Ectodermal cell (in vitro differentiated cells): ENCODE results near the gene HABP2.

Experiments
- H3K27ac ChIP-seq: 2 replicates; pipeline ENCODE4 v1.7.0; 2013; ENCODE audit warnings: mild to moderate bottlenecking, low read depth, low read length; ENCODE audit not compliant: insufficient read depth, poor library complexity, severe bottlenecking
- H3K27me3 ChIP-seq: 2 replicates; pipeline ENCODE4 v1.7.0; 2013; ENCODE audit warnings: mild to moderate bottlenecking, low read length; ENCODE audit not compliant: insufficient read depth, control insufficient read depth, poor library complexity, severe bottlenecking
- H3K36me3 ChIP-seq: one replicate; pipeline ENCODE4 v1.7.0; 2013; ENCODE audit warnings: low read length; ENCODE audit not compliant: control insufficient read depth, insufficient read depth
- H3K4me1 ChIP-seq: one replicate; pipeline ENCODE4 v1.7.0; 2013; ENCODE audit warnings: low read length; ENCODE audit not compliant: control insufficient read depth, insufficient read depth
- H3K4me3 ChIP-seq: 2 replicates; pipeline ENCODE4 v1.7.0; 2013; ENCODE audit warnings: low read depth, low read length, control low read depth; ENCODE audit not compliant: insufficient read depth
- H3K9me3 ChIP-seq: 2 replicates; pipeline ENCODE4 v1.7.0; 2013; ENCODE audit warnings: mild to moderate bottlenecking, low read length, moderate library complexity; ENCODE audit not compliant: control insufficient read depth
- WGBS, 2 experiments: methylation state at CpG; one replicate each; pipeline ENCODE4 v1.1.7; 2013; ENCODE audit warnings: missing lambda C conversion rate in 2 of 2; 5-methylcytosine and 5-hydroxymethylcytosine counted together

HABP2 gene

GRCh38 chr10:113610631-113611601, 58.1 kb downstream of the HABP2 start:
- Histone ChIP-seq H3K27me3 (no peaks in the 10 kb centered on the region), H3K27ac (no peak overlapping the region), H3K9me3 (no peaks in the 10 kb centered on the region), H3K4me1 (peaks cover 22% of the 10 kb centered on the region), H3K36me3 (no peaks in the 10 kb centered on the region), H3K4me3 (no peak overlapping the region)
- 70 to 73% methylated on average over 26 of the region's 26 CpGs for WGBS, 2 experiments

GRCh38 chr10:113612154-113612553, 59.3 kb downstream of the HABP2 start:
- no peak overlapping the region for H3K4me3 ChIP-seq
- 96% methylated on average over 3 of the region's 3 CpGs for WGBS, 2 experiments
- no peaks in the 10 kb centered on the region for H3K27me3 ChIP-seq
- no peaks in the 10 kb centered on the region for H3K36me3 ChIP-seq
- H3K4me1 ChIP-seq, result peaks cover 30% of the 10 kb centered on the region
- no peak overlapping the region for H3K27ac ChIP-seq
- H3K9me3 ChIP-seq, result no peaks in the 10 kb centered on the region

GRCh38 chr10:113613427-113613826, 60.6 kb downstream of the HABP2 start:
- Histone ChIP-seq H3K4me3 (no peak overlapping the region), H3K27ac (no peak overlapping the region), H3K36me3 (no peaks in the 10 kb centered on the region), H3K9me3 (no peaks in the 10 kb centered on the region), H3K4me1 (peaks cover 33% of the 10 kb centered on the region), H3K27me3 (no peaks in the 10 kb centered on the region)
- WGBS, 2 experiments, result 89 to 94% methylated on average over 2 of the region's 2 CpGs

- 44 to 49% methylated on average over 15 of the region's 15 CpGs for WGBS, 2 experiments
- no peaks in the 10 kb centered on the region for H3K9me3 ChIP-seq
- H3K4me3 ChIP-seq, result no peak overlapping the region
- H3K27me3 ChIP-seq, result no peaks in the 10 kb centered on the region
- peaks cover 33% of the 10 kb centered on the region for H3K4me1 ChIP-seq
- H3K27ac ChIP-seq, result no peak overlapping the region
- H3K36me3 ChIP-seq, result no peaks in the 10 kb centered on the region
Observed at GRCh38 chr10:113613977-113614690, 61.3 kb downstream of the HABP2 start.

GRCh38 chr10:113616244-113617074, 63.6 kb downstream of the HABP2 start:
- no peak overlapping the region for H3K4me3 ChIP-seq
- 15 to 21% methylated on average over 5 of the region's 5 CpGs for WGBS, 2 experiments
- no peaks in the 10 kb centered on the region for H3K9me3 ChIP-seq
- H3K27me3 ChIP-seq, result no peaks in the 10 kb centered on the region
- H3K4me1 ChIP-seq, result peaks cover 41% of the 10 kb centered on the region
- H3K36me3 ChIP-seq, result no peaks in the 10 kb centered on the region
- H3K27ac ChIP-seq, result no peak overlapping the region

GRCh38 chr10:113617086-113617485, 64.2 kb downstream of the HABP2 start:
- Histone ChIP-seq H3K36me3 (no peaks in the 10 kb centered on the region), H3K27me3 (no peaks in the 10 kb centered on the region), H3K9me3 (no peaks in the 10 kb centered on the region), H3K4me1 (peaks cover 41% of the 10 kb centered on the region), H3K4me3 (no peak overlapping the region), H3K27ac (no peak overlapping the region)
- 3 to 9% methylated on average over 7 of the region's 7 CpGs for WGBS, 2 experiments

GRCh38 chr10:113618338-113618737, 65.5 kb downstream of the HABP2 start:
- no peaks in the 10 kb centered on the region for H3K9me3 ChIP-seq
- H3K36me3 ChIP-seq, result no peaks in the 10 kb centered on the region
- 91 to 92% methylated on average over 7 of the region's 7 CpGs for WGBS, 2 experiments
- no peak overlapping the region for H3K27ac ChIP-seq
- H3K27me3 ChIP-seq, result no peaks in the 10 kb centered on the region
- peaks cover 41% of the 10 kb centered on the region for H3K4me1 ChIP-seq
- no peak overlapping the region for H3K4me3 ChIP-seq

- Histone ChIP-seq H3K27ac (no peak overlapping the region), H3K27me3 (no peaks in the 10 kb centered on the region), H3K9me3 (no peaks in the 10 kb centered on the region), H3K4me1 (peaks cover 36% of the 10 kb centered on the region), H3K4me3 (no peak overlapping the region), H3K36me3 (no peaks in the 10 kb centered on the region)
- WGBS, 2 experiments, result 88 to 100% methylated on average over 1 of the region's 1 CpG
Observed at GRCh38 chr10:113619401-113619800, 66.5 kb downstream of the HABP2 start.

GRCh38 chr10:113620511-113620910, 67.7 kb downstream of the HABP2 start:
- no peaks in the 10 kb centered on the region for H3K27me3 ChIP-seq
- no peaks in the 10 kb centered on the region for H3K9me3 ChIP-seq
- no peak overlapping the region for H3K27ac ChIP-seq
- 61 to 65% methylated on average over 8 of the region's 8 CpGs for WGBS, 2 experiments
- no peak overlapping the region for H3K4me3 ChIP-seq
- H3K36me3 ChIP-seq, result no peaks in the 10 kb centered on the region
- peaks cover 28% of the 10 kb centered on the region for H3K4me1 ChIP-seq
